GM23248 (cell line): ENCODE data around the gene RABL6.

Experiments used
- EZH2 ChIP-seq: fragments of 200-600 bp; sonication (generic); IDR thresholded peaks from 2 replicates; pipeline ENCODE4 v1.6.1; 2018; ENCODE audit warnings: antibody characterized with exemption, mild to moderate bottlenecking; ENCODE audit not compliant: insufficient read depth, poor library complexity, severe bottlenecking
- EZH2phosphoT487 ChIP-seq: fragments of 200-600 bp; sonication (generic); IDR thresholded peaks from 2 replicates; pipeline ENCODE4 v1.6.1; 2018; ENCODE audit warnings: antibody characterized with exemption, moderate library complexity, mild to moderate bottlenecking, low read depth; ENCODE audit not compliant: insufficient read depth

DNA sequence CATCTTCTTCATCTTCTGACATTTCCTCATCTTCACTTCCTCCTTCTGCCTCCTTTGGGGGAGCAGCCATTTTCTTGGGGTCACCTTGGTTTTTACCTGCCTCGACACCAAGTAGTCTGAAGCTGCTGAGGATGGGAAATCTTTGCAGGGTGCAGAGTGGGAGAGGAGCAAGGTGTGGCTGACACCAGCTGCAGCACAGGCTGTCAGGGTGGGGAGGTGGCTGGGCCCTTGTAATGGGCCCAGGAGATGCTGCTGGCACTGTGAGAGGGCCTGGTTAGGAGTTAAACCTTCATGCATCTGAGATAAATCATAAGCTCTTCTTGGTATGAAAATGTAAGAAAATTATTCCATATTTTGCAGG, 7.7 kb downstream of the RABL6 start:
- TF ChIP-seq EZH2 (no peak), EZH2phosphoT487 (no peak)
